G401 (cell line): ENCODE data around the gene PFKFB4. TPM values are rescaled to one million over a fixed set of nuclear protein-coding genes. Genes with fewer than 3 reads are reported as not detected.
"Not testable (repeated sequence)": the region's sequence is repeated elsewhere in the genome, so short reads cannot be mapped to it uniquely, and the experiment has no call there.

Experiments used
- DNase-seq: peaks from one replicate; pipeline ENCODE4 v3.0.0-alpha.2; 2015; ENCODE audit warnings: low spot score
- in situ Hi-C: cut with HindIII; loops from 2 replicates; pipeline ENCODE4 v1.10.0; 2016; ENCODE audit warnings: low sequenced_read_pairs, mixed read lengths
- total RNA-seq: library from RNA; depleted of rRNA; stranded (reverse); fragments of >200 nt; shearing (Covaris generic); gene quantifications from 2 replicates; pipeline ENCODE4 v1.2.3, GENCODE V29; 2014; rRNA removed

PFKFB4 gene
- total RNA-seq, 1 experiment from 2014 or later, result 18.8 TPM

DNA sequence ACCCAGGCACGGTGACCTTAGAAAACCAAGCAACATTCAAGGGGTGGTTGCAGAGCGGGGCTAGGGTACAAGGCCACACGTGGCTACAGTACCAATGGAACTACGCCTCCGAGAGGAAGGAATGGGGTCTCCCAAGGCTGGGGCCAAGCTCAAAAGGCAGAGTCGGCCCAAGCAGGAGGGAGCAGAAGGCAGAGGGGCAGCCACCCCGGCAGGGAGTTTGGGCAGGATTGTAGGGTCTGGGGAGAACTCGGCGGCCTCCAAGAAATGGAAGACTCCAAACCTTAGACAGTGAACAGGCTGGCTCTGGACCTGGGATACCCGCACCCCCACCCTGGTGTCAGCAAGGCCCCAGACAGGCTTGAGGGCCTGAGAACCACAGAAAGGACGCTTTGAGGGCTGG, 81.4 kb downstream of the PFKFB4 start:
- DNase-seq, result no peak
- in situ Hi-C loops, result no loop called here

DNA sequence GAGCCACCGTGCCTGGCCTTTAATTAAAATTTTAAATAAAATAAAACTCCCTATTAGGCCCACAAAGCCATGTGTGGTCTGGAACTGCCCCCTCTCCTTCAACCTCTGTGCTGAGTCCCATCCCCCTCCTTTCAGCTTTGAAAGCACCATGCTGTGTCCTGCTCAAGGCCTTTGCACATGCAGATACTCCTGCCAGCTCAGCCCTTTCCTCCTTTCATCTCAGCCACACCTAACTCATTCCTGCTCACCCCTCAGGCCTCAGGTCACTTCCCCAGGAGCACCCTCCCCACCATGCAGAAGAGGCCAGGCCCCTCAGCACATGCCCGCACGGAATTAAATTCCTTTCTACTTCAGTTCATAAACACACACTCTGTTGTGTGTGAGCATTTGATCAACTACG, 82.0 kb downstream of the PFKFB4 start:
- in situ Hi-C loops, result no loop called here
- no peak for DNase-seq

DNA sequence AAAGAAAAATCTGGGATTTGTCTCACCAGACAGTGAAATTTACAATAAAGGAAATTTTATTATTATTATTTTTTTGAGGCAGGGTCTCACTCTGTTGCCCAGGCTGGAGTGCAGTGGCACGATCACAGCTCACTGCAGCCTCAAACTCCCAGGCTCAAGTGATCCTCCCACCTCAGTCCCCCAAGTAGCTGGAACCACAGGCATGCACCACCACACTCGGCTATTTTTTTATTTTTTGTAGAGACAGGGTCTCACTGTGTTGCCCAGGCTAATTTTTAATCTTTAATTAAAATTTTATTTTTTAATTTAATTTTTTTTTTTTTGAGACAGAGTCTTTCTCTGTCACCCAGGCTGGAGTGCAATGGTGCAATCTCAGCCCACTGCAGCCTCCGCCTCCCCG, 82.6 kb downstream of the PFKFB4 start:
- DNase-seq, in situ Hi-C loops: not testable (repeated sequence)

GRCh38 chr3:48473617-48473952, 83.0 kb downstream of the PFKFB4 start:
- in situ Hi-C loops, result no loop called here
- no peak for DNase-seq

GRCh38 chr3:48472923-48473616, 83.5 kb downstream of the PFKFB4 start:
- peak; percentile 91 for DNase-seq

GRCh38 chr3:48472673-48472922, 84.0 kb downstream of the PFKFB4 start:
- in situ Hi-C loops, result no loop called here
- DNase-seq, result no peak

More at GRCh38 chr3:48472923-48473616, 83.5 kb downstream of the PFKFB4 start:
- in situ Hi-C loops, result no loop called here

GRCh38 chr3:48470286-48470685, 86.3 kb downstream of the PFKFB4 start:
- DNase-seq, result no peak
- in situ Hi-C loops, result no loop called here

GRCh38 chr3:48469046-48469915, 87.3 kb downstream of the PFKFB4 start:
- in situ Hi-C loops, result no loop called here
- peak; percentile 40 for DNase-seq

- in situ Hi-C loops, result no loop called here
- peak; percentile 38 for DNase-seq
Observed at GRCh38 chr3:48468329-48468731, 88.3 kb downstream of the PFKFB4 start.

Other genes with a start within 250 kb of the PFKFB4 start
- not detected in 2 replicates for gene SPINK8, start 223.1 kb downstream of the PFKFB4 start, total RNA-seq
- gene FBXW12, start 184.6 kb downstream of the PFKFB4 start, total RNA-seq, result 0.68 TPM in 1 of 2 replicates, not detected in the other
- 10.7 and 23.5 TPM in 2 replicates for gene PLXNB1, start 126.7 kb downstream of the PFKFB4 start, total RNA-seq
- 21.3 and 30.0 TPM in 2 replicates for gene CCDC51, start 116.7 kb downstream of the PFKFB4 start, total RNA-seq
- gene TMA7, start 116.5 kb downstream of the PFKFB4 start, total RNA-seq, result 770 and 948 TPM in 2 replicates
- 10.8 and 12.6 TPM in 2 replicates for gene ATRIP, start 110.1 kb downstream of the PFKFB4 start, total RNA-seq
- gene SHISA5, start 52.6 kb downstream of the PFKFB4 start, total RNA-seq, result 115 and 124 TPM in 2 replicates
- not detected in 2 replicates for gene UCN2, start 7.0 kb upstream of the PFKFB4 start, total RNA-seq
- gene COL7A1, start 38.5 kb upstream of the PFKFB4 start, total RNA-seq, result 0.12 and 0.34 TPM in 2 replicates
- 474 and 540 TPM in 2 replicates for gene UQCRC1, start 52.8 kb upstream of the PFKFB4 start, total RNA-seq
- gene TMEM89, start 65.0 kb upstream of the PFKFB4 start, total RNA-seq, result not detected in 2 replicates
- gene SLC26A6, start 78.7 kb upstream of the PFKFB4 start, total RNA-seq, result 40.2 and 51.0 TPM in 2 replicates
- gene CELSR3, start 106.1 kb upstream of the PFKFB4 start, total RNA-seq, result 4.6 and 5.0 TPM in 2 replicates
- gene NCKIPSD, start 129.1 kb upstream of the PFKFB4 start, total RNA-seq, result 12.9 and 17.1 TPM in 2 replicates
- gene IP6K2, start 160.4 kb upstream of the PFKFB4 start, total RNA-seq, result 105 and 114 TPM in 2 replicates